HepG2 (cell line): ENCODE measurements around the gene MEA1. TPM values are rescaled to one million over a fixed set of nuclear protein-coding genes. Genes with fewer than 3 reads are reported as not detected.

Experiments
- AHR ChIP-seq: IDR thresholded peaks from 2 replicates; pipeline ENCODE4 v1.6.1; 2018; ENCODE audit warnings: missing genetic modification reagents, missing compliant biosample characterization
- ASH2L ChIP-seq: fragments of 300-600, 200-600 bp; sonication (generic); IDR thresholded peaks from 2 replicates; pipeline ENCODE4 v1.7.0; 2017; ENCODE audit warnings: low read depth, mild to moderate bottlenecking, moderate library complexity, mixed read lengths, low read length; ENCODE audit not compliant: insufficient read length
- ATAD3A ChIP-seq: sonication (generic); formaldehyde crosslinking; IDR thresholded peaks from 2 replicates; pipeline ENCODE4 v1.4.0; 2020; ENCODE audit warnings: missing genetic modification reagents
- GLI4 ChIP-seq: sonication (generic); formaldehyde crosslinking; IDR thresholded peaks from 2 replicates; pipeline ENCODE4 v1.5.1; 2020; ENCODE audit warnings: missing genetic modification reagents, mild to moderate bottlenecking, moderate library complexity, borderline replicate concordance
- NFATC3 ChIP-seq: sonication (generic); formaldehyde crosslinking; IDR thresholded peaks from 2 replicates; pipeline ENCODE4 v1.5.1; 2020; ENCODE audit warnings: mild to moderate bottlenecking, missing genetic modification reagents
- NFKB2 ChIP-seq: sonication (generic); formaldehyde crosslinking; IDR thresholded peaks from 2 replicates; pipeline ENCODE4 v1.4.0; 2020; ENCODE audit warnings: missing genetic modification reagents, borderline replicate concordance
- NFKBIZ ChIP-seq: IDR thresholded peaks from 2 replicates; pipeline ENCODE4 v1.6.1; 2018; ENCODE audit warnings: missing genetic modification reagents, missing compliant biosample characterization
- PLRG1 ChIP-seq: fragments of 450-650 bp; conservative IDR thresholded peaks from 2 replicates; pipeline ENCODE4 v1.6.1; 2016
- POLR2A ChIP-seq, 2 experiments: IDR thresholded peaks; 2 replicates each; pipeline ENCODE4 v1.6.1; 2011; ENCODE audit warnings: low read depth in 2 of 2, low read length in 2 of 2, mild to moderate bottlenecking in 1 of 2, moderate library complexity in 1 of 2; ENCODE audit not compliant: insufficient read depth in 1 of 2
- POLR2AphosphoS5 ChIP-seq: IDR thresholded peaks from 2 replicates; pipeline ENCODE4 v1.6.1; 2012; ENCODE audit warnings: low read depth, low read length
- RBAK ChIP-seq: sonication (generic); formaldehyde crosslinking; IDR thresholded peaks from 2 replicates; pipeline ENCODE4 v1.5.1; 2020; ENCODE audit warnings: mild to moderate bottlenecking, missing genetic modification reagents
- SAFB2 ChIP-seq: sonication (generic); formaldehyde crosslinking; IDR thresholded peaks from 2 replicates; pipeline ENCODE4 v1.5.1; 2020; ENCODE audit warnings: missing genetic modification reagents, low read depth, mild to moderate bottlenecking, borderline replicate concordance
- SMAD1 ChIP-seq: sonication (generic); formaldehyde crosslinking; IDR thresholded peaks from 2 replicates; pipeline ENCODE4 v1.4.0; 2020; ENCODE audit warnings: missing genetic modification reagents, low read depth, mild to moderate bottlenecking, borderline replicate concordance
- YY1 ChIP-seq: IDR thresholded peaks from 2 replicates; pipeline ENCODE4 v1.6.1; 2011; ENCODE audit warnings: low read length, low read depth, moderate library complexity, mild to moderate bottlenecking; ENCODE audit not compliant: insufficient read depth, insufficient replicate concordance
- ZFP37 ChIP-seq: sonication (generic); formaldehyde crosslinking; IDR thresholded peaks from 2 replicates; pipeline ENCODE4 v1.4.0; 2020; ENCODE audit warnings: missing genetic modification reagents, borderline replicate concordance
- ZFP41 ChIP-seq: sonication (generic); formaldehyde crosslinking; IDR thresholded peaks from 2 replicates; pipeline ENCODE4 v1.4.0; 2020; ENCODE audit warnings: mild to moderate bottlenecking, missing genetic modification reagents, borderline replicate concordance
- ZFY ChIP-seq: sonication (generic); formaldehyde crosslinking; IDR thresholded peaks from 2 replicates; pipeline ENCODE4 v1.4.0; 2020; ENCODE audit warnings: missing genetic modification reagents
- ZMAT3 ChIP-seq: sonication (generic); formaldehyde crosslinking; conservative IDR thresholded peaks from 2 replicates; pipeline ENCODE4 v1.7.0; 2021; ENCODE audit warnings: missing genetic modification reagents
- ZNF160 ChIP-seq: sonication (generic); formaldehyde crosslinking; IDR thresholded peaks from 2 replicates; pipeline ENCODE4 v1.8.0; 2022; ENCODE audit warnings: mild to moderate bottlenecking, inconsistent platforms, missing genetic modification reagents
- ZNF263 ChIP-seq: sonication (generic); formaldehyde crosslinking; IDR thresholded peaks from 2 replicates; pipeline ENCODE4 v1.4.0; 2020; ENCODE audit warnings: missing genetic modification reagents
- ZNF329 ChIP-seq: sonication (generic); formaldehyde crosslinking; IDR thresholded peaks from 2 replicates; pipeline ENCODE4 v1.9.0; 2021; ENCODE audit warnings: low read depth, mild to moderate bottlenecking, missing genetic modification reagents
- ZNF567 ChIP-seq: sonication (generic); formaldehyde crosslinking; IDR thresholded peaks from 2 replicates; pipeline ENCODE4 v1.8.1; 2023; ENCODE audit warnings: mild to moderate bottlenecking, missing genetic modification reagents, borderline replicate concordance
- ZNF629 ChIP-seq: sonication (generic); formaldehyde crosslinking; conservative IDR thresholded peaks from 2 replicates; pipeline ENCODE4 v1.5.0; 2020; ENCODE audit warnings: missing genetic modification reagents
- ZNF782 ChIP-seq: sonication (generic); formaldehyde crosslinking; IDR thresholded peaks from 2 replicates; pipeline ENCODE4 v1.4.0; 2020; ENCODE audit warnings: missing genetic modification reagents, mild to moderate bottlenecking, borderline replicate concordance
- polyA plus RNA-seq, 8 experiments: library from polyadenylated mRNA; depleted of rRNA in 3 of 8; stranded (reverse) in 7 of 8; unstranded in 1 of 8; fragments of >200 nt; fragmentation: Illumina TruSeq in 4 of 8; extraction: Trizol in 4 of 8; gene quantifications; 2 replicates each; pipeline versions ENCODE4 v1.2.1 to v1.2.3, GENCODE V29; 2011 to 2016; ENCODE audit warnings: low read depth in 4 of 8, missing spikeins in 1 of 8, mixed read lengths in 1 of 8; ENCODE audit not compliant: insufficient read depth in 1 of 8
- total RNA-seq, 5 experiments: library from RNA; depleted of rRNA; stranded (reverse); fragments of >200 nt; fragmentation: Illumina TruSeq; extraction: Trizol; gene quantifications; 2 replicates each; pipeline ENCODE4 v1.2.3, GENCODE V29; 2016; ENCODE audit warnings: low read depth in 1 of 5
- TF ChIP-seq, protein P1 (sequence below): sonication (generic); formaldehyde crosslinking; IDR thresholded peaks from 2 replicates; pipeline ENCODE4 v1.4.0; 2020; ENCODE audit warnings: mild to moderate bottlenecking, low read depth, missing genetic modification reagents
- TF ChIP-seq, protein P2 (sequence below): sonication (generic); formaldehyde crosslinking; IDR thresholded peaks from 2 replicates; pipeline ENCODE4 v1.4.0; 2020; ENCODE audit warnings: mild to moderate bottlenecking, missing genetic modification reagents
- TF ChIP-seq, protein P3 (sequence below): IDR thresholded peaks from 2 replicates; pipeline ENCODE4 v1.6.1; 2016; ENCODE audit warnings: low read depth

The MEA1 gene
- total and polyA plus RNA-seq, 2 of the 13 experiments (the other 11 are each of a cell fraction or from before 2014, with no cell fraction given) = 75.6 to 86.2 TPM

DNA sequence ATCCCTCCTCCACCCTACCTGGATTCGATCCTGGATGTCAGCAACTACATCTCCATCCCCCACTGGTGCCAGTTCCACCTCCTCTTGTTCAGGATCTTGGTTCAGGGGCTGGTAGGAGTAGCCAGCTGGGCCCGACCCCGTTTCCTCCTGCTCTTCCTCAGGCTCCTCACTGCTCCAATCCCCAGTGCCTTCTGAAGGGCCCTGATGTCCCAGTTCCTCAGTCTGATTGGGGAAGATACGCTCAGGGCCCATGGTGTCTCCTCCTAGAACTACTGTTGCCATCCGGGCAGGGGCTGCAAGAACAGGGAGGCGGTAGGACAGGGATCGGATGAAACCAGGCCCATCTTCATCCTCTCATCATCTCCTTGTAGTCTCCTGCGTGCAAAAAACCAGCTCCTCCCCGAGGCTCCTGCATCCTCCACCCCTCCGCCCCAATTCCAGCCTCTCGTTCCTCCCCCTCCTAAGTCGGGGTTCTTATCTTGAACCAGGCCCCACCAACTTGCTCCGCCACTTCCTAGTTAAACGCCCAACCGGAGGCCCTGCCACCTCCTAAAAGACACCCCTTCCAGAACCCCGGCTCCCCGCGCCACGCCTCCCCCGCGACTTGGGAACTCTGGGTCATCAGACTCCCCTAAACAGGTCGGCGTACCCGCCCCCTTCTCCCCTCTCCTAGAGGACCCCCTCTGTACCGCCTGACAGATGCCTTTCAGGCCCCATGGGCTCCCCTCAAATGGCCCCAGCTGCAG lies 476 bp downstream of the MEA1 start (continued):
- TF ChIP-seq YY1 (peak; percentile 0), POLR2A (IDR thresholded peaks at IDR 0.05; ENCODE audit: insufficient read depth in 1 of 2, low read depth in 2 of 2, low read length in 2 of 2) (0 out of 4 replicates have a peak, but pooled peaks of 1 of the 2 experiments have one; percentile 18), AHR (CRISPR knock-in tag) (no peak), ZNF329 (CRISPR knock-in tag) (0 out of 2 replicates have a peak, but pooled peaks have one; percentile 45), GLI4 (CRISPR knock-in tag) (0 out of 2 replicates have a peak, but pooled peaks have one; percentile 69), PLRG1 (no peak), ZFP41 (CRISPR knock-in tag) (0 out of 2 replicates have a peak, but pooled peaks have one; percentile 68), ZNF567 (peak; percentile 80; the same call in 1 of the 2 replicates), SAFB2 (0 out of 2 replicates have a peak, but pooled peaks have one; percentile 2), ZFP37 (CRISPR knock-in tag) (0 out of 2 replicates have a peak, but pooled peaks have one; percentile 12), ZNF263 (peak; percentile 6; the same call in 1 of the 2 replicates), RBAK (CRISPR knock-in tag) (no peak), ATAD3A (no peak), POLR2AphosphoS5 (peak; percentile 7; the same call in 1 of the 2 replicates), ZFY (CRISPR knock-in tag) (no peak; the same call in 1 of the 2 replicates), ASH2L (peak; percentile 68), ZMAT3 (CRISPR knock-in tag) (no peak), SMAD1 (CRISPR knock-in tag) (0 out of 2 replicates have a peak, but pooled peaks have one; percentile 3), ZNF782 (0 out of 2 replicates have a peak, but pooled peaks have one; percentile 20), NFKB2 (CRISPR knock-in tag) (0 out of 2 replicates have a peak, but pooled peaks have one; percentile 21), NFATC3 (0 out of 2 replicates have a peak, but pooled peaks have one; percentile 18), ZNF160 (CRISPR knock-in tag) (no peak), ZNF629 (no peak), NFKBIZ (CRISPR knock-in tag) (peak; percentile 23; the same call in 1 of the 2 replicates)
- TF ChIP-seq, protein P1, sequence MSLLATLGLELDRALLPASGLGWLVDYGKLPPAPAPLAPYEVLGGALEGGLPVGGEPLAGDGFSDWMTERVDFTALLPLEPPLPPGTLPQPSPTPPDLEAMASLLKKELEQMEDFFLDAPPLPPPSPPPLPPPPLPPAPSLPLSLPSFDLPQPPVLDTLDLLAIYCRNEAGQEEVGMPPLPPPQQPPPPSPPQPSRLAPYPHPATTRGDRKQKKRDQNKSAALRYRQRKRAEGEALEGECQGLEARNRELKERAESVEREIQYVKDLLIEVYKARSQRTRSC (CRISPR knock-in tag) = no peak; the same call in 1 of the 2 replicates
- TF ChIP-seq, protein P2, sequence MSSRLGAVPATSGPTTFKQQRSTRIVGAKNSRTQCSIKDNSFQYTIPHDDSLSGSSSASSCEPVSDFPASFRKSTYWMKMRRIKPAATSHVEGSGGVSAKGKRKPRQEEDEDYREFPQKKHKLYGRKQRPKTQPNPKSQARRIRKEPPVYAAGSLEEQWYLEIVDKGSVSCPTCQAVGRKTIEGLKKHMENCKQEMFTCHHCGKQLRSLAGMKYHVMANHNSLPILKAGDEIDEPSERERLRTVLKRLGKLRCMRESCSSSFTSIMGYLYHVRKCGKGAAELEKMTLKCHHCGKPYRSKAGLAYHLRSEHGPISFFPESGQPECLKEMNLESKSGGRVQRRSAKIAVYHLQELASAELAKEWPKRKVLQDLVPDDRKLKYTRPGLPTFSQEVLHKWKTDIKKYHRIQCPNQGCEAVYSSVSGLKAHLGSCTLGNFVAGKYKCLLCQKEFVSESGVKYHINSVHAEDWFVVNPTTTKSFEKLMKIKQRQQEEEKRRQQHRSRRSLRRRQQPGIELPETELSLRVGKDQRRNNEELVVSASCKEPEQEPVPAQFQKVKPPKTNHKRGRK (CRISPR knock-in tag) = peak; percentile 28; the same call in 1 of the 2 replicates
- TF ChIP-seq, protein P3, sequence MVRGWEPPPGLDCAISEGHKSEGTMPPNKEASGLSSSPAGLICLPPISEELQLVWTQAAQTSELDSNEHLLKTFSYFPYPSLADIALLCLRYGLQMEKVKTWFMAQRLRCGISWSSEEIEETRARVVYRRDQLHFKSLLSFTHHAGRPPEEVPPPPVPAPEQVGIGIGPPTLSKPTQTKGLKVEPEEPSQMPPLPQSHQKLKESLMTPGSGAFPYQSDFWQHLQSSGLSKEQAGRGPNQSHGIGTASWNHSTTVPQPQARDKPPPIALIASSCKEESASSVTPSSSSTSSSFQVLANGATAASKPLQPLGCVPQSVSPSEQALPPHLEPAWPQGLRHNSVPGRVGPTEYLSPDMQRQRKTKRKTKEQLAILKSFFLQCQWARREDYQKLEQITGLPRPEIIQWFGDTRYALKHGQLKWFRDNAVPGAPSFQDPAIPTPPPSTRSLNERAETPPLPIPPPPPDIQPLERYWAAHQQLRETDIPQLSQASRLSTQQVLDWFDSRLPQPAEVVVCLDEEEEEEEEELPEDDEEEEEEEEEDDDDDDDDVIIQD (CRISPR knock-in tag) = no peak
